ENCODE data around the gene TMEM18.

Gene TMEM18

GRCh38 chr2:631741-632140, 45.5 kb downstream of the TMEM18 start:
- H2AK5ac ChIP-seq (ENCODE audit: low read depth, low read length) = no peak overlapping the region
- H4K8ac ChIP-seq (ENCODE audit: low read depth, low read length) = no peak overlapping the region
- no peak overlapping the region for H2AFZ ChIP-seq (ENCODE audit: low read length)
- no peak overlapping the region for H4K91ac ChIP-seq (ENCODE audit: low read depth, low read length, poor library complexity)
- no peak overlapping the region for H2BK15ac ChIP-seq (ENCODE audit: low read length)
- DNase-seq (ENCODE audit: low spot score) = no peak
- no CpG with 5 or more reads among the region's 1 CpG for whole genome bisulfite sequencing, 2 donors (ENCODE audit: extremely low coverage in 2 of 2, insufficient read length in 2 of 2, insufficient replicate concordance in 1 of 2)
- no peak overlapping the region for H3K4me2 ChIP-seq (ENCODE audit: insufficient read depth, low read length, poor library complexity, severe bottlenecking)
- no peak overlapping the region for H2BK5ac ChIP-seq (ENCODE audit: low read length)
- no peak overlapping the region for H2BK12ac ChIP-seq (ENCODE audit: low read length)
- H3K23ac ChIP-seq (ENCODE audit: low read depth, low read length, poor library complexity) = no peak overlapping the region
- no peaks in the 10 kb centered on the region for H3K27me3 ChIP-seq (ENCODE audit: control insufficient read depth in 3 of 3, insufficient read depth in 3 of 3, low read depth in 1 of 3, low read length in 3 of 3)
- peaks cover 3 to 6% of the 10 kb centered on the region in 2 donors for H3K9me3 ChIP-seq (replicated peaks in 1 of 2; ENCODE audit: control insufficient read depth in 2 of 2, insufficient read depth in 1 of 2, low read depth in 1 of 2, low read length in 2 of 2)
- no peak overlapping the region for H3K14ac ChIP-seq (ENCODE audit: low read length)
- no peak overlapping the region for H3K4ac ChIP-seq (ENCODE audit: low read length)
- H3K18ac ChIP-seq (ENCODE audit: low read length) = no peak overlapping the region
- no peak overlapping the region for H3K4me3 ChIP-seq (ENCODE audit: low read length in 2 of 2)
- no peaks in the 10 kb centered on the region for H3K36me3 ChIP-seq (replicated peaks in 1 of 2; ENCODE audit: control insufficient read depth in 2 of 2, insufficient read depth in 2 of 2, low read length in 2 of 2)
- H3K79me1 ChIP-seq (ENCODE audit: low read depth, low read length) = peaks cover 2% of the 10 kb centered on the region
- H3K9ac ChIP-seq (ENCODE audit: low read depth, low read length, poor library complexity) = no peak overlapping the region
- H3K27ac ChIP-seq (replicated peaks; ENCODE audit: low read length) = no peak overlapping the region
- H2BK120ac ChIP-seq (ENCODE audit: low read depth, low read length) = no peak overlapping the region
- peaks cover 6 to 7% of the 10 kb centered on the region in 2 donors for H3K4me1 ChIP-seq (ENCODE audit: control insufficient read depth in 2 of 2, insufficient read depth in 1 of 2, low read depth in 1 of 2, low read length in 2 of 2)

- H3K9me3 ChIP-seq (replicated peaks in 1 of 2; ENCODE audit: control insufficient read depth in 2 of 2, insufficient read depth in 1 of 2, low read depth in 1 of 2, low read length in 2 of 2) = no peaks in the 10 kb centered on the region
- no peak overlapping the region for H3K18ac ChIP-seq (ENCODE audit: low read length)
- H3K9ac ChIP-seq (ENCODE audit: low read depth, low read length, poor library complexity) = no peak overlapping the region
- H2AFZ ChIP-seq (ENCODE audit: low read length) = no peak overlapping the region
- H4K91ac ChIP-seq (ENCODE audit: low read depth, low read length, poor library complexity) = no peak overlapping the region
- H3K4me2 ChIP-seq (ENCODE audit: insufficient read depth, low read length, poor library complexity, severe bottlenecking) = no peak overlapping the region
- H3K4me3 ChIP-seq (ENCODE audit: low read length in 2 of 2) = no peak overlapping the region
- no peak overlapping the region for H3K27ac ChIP-seq (replicated peaks; ENCODE audit: low read length)
- no peak overlapping the region for H3K23ac ChIP-seq (ENCODE audit: low read depth, low read length, poor library complexity)
- H2BK120ac ChIP-seq (ENCODE audit: low read depth, low read length) = no peak overlapping the region
- H3K79me1 ChIP-seq (ENCODE audit: low read depth, low read length) = no peaks in the 10 kb centered on the region
- DNase-seq (ENCODE audit: low spot score) = no peak
- H4K8ac ChIP-seq (ENCODE audit: low read depth, low read length) = no peak overlapping the region
- no peak overlapping the region for H2BK12ac ChIP-seq (ENCODE audit: low read length)
- H2BK15ac ChIP-seq (ENCODE audit: low read length) = no peak overlapping the region
- WGBS, 2 donors (ENCODE audit: extremely low coverage in 2 of 2, insufficient read length in 2 of 2, insufficient replicate concordance in 1 of 2) = no CpG with 5 or more reads among the region's 1 CpG
- peaks cover 8 to 11% of the 10 kb centered on the region in 2 donors for H3K4me1 ChIP-seq (ENCODE audit: control insufficient read depth in 2 of 2, insufficient read depth in 1 of 2, low read depth in 1 of 2, low read length in 2 of 2)
- no peak overlapping the region for H2BK5ac ChIP-seq (ENCODE audit: low read length)
- H3K4ac ChIP-seq (ENCODE audit: low read length) = no peak overlapping the region
- H2AK5ac ChIP-seq (ENCODE audit: low read depth, low read length) = no peak overlapping the region
- no peaks in the 10 kb centered on the region for H3K36me3 ChIP-seq (replicated peaks in 1 of 2; ENCODE audit: control insufficient read depth in 2 of 2, insufficient read depth in 2 of 2, low read length in 2 of 2)
- no peak overlapping the region for H3K14ac ChIP-seq (ENCODE audit: low read length)
- H3K27me3 ChIP-seq (ENCODE audit: control insufficient read depth in 3 of 3, insufficient read depth in 3 of 3, low read depth in 1 of 3, low read length in 3 of 3) = no peaks in the 10 kb centered on the region
These were observed 46.5 kb downstream of the TMEM18 start for GRCh38 chr2:630451-631320.

- no peaks in the 10 kb centered on the region for H3K9me3 ChIP-seq (replicated peaks in 1 of 2; ENCODE audit: control insufficient read depth in 2 of 2, insufficient read depth in 1 of 2, low read depth in 1 of 2, low read length in 2 of 2)
- 100% methylated on average over 1 of the region's 2 CpGs for WGBS, 2 donors (ENCODE audit: extremely low coverage in 2 of 2, insufficient read length in 2 of 2, insufficient replicate concordance in 1 of 2)
- H3K4me2 ChIP-seq (ENCODE audit: insufficient read depth, low read length, poor library complexity, severe bottlenecking) = no peak overlapping the region
- no peak overlapping the region for H2BK5ac ChIP-seq (ENCODE audit: low read length)
- H3K36me3 ChIP-seq (replicated peaks in 1 of 2; ENCODE audit: control insufficient read depth in 2 of 2, insufficient read depth in 2 of 2, low read length in 2 of 2) = no peaks in the 10 kb centered on the region
- no peak overlapping the region for H2AFZ ChIP-seq (ENCODE audit: low read length)
- no peak overlapping the region for H3K4me3 ChIP-seq (ENCODE audit: low read length in 2 of 2)
- DNase-seq (ENCODE audit: low spot score) = no peak
- no peak overlapping the region for H3K23ac ChIP-seq (ENCODE audit: low read depth, low read length, poor library complexity)
- H3K4me1 ChIP-seq (ENCODE audit: control insufficient read depth in 2 of 2, insufficient read depth in 1 of 2, low read depth in 1 of 2, low read length in 2 of 2) = peaks cover 8 to 15% of the 10 kb centered on the region in 2 donors
- no peak overlapping the region for H3K18ac ChIP-seq (ENCODE audit: low read length)
- no peak overlapping the region for H3K27ac ChIP-seq (replicated peaks; ENCODE audit: low read length)
- H3K14ac ChIP-seq (ENCODE audit: low read length) = no peak overlapping the region
- no peak overlapping the region for H2BK15ac ChIP-seq (ENCODE audit: low read length)
- H3K79me1 ChIP-seq (ENCODE audit: low read depth, low read length) = no peaks in the 10 kb centered on the region
- no peak overlapping the region for H3K4ac ChIP-seq (ENCODE audit: low read length)
- H4K91ac ChIP-seq (ENCODE audit: low read depth, low read length, poor library complexity) = no peak overlapping the region
- no peak overlapping the region for H2BK12ac ChIP-seq (ENCODE audit: low read length)
- no peak overlapping the region for H2BK120ac ChIP-seq (ENCODE audit: low read depth, low read length)
- no peak overlapping the region for H2AK5ac ChIP-seq (ENCODE audit: low read depth, low read length)
- no peaks in the 10 kb centered on the region for H3K27me3 ChIP-seq (ENCODE audit: control insufficient read depth in 3 of 3, insufficient read depth in 3 of 3, low read depth in 1 of 3, low read length in 3 of 3)
- no peak overlapping the region for H3K9ac ChIP-seq (ENCODE audit: low read depth, low read length, poor library complexity)
- no peak overlapping the region for H4K8ac ChIP-seq (ENCODE audit: low read depth, low read length)
These were observed 47.2 kb downstream of the TMEM18 start for GRCh38 chr2:629961-630360.

- no peak overlapping the region for H3K9ac ChIP-seq (ENCODE audit: low read depth, low read length, poor library complexity)
- H3K27ac ChIP-seq (replicated peaks; ENCODE audit: low read length) = no peak overlapping the region
- no peak overlapping the region for H3K23ac ChIP-seq (ENCODE audit: low read depth, low read length, poor library complexity)
- H3K4me1 ChIP-seq (ENCODE audit: control insufficient read depth in 2 of 2, insufficient read depth in 1 of 2, low read depth in 1 of 2, low read length in 2 of 2) = peaks cover 8 to 17% of the 10 kb centered on the region in 2 donors
- H2AFZ ChIP-seq (ENCODE audit: low read length) = peak overlapping the region; percentile 43
- H3K4me2 ChIP-seq (ENCODE audit: insufficient read depth, low read length, poor library complexity, severe bottlenecking) = no peak overlapping the region
- no peak overlapping the region for H2AK5ac ChIP-seq (ENCODE audit: low read depth, low read length)
- H3K9me3 ChIP-seq (replicated peaks in 1 of 2; ENCODE audit: control insufficient read depth in 2 of 2, insufficient read depth in 1 of 2, low read depth in 1 of 2, low read length in 2 of 2) = no peaks in the 10 kb centered on the region
- no peak overlapping the region for H2BK120ac ChIP-seq (ENCODE audit: low read depth, low read length)
- no peak overlapping the region for H4K8ac ChIP-seq (ENCODE audit: low read depth, low read length)
- DNase-seq (ENCODE audit: low spot score) = no peak
- no peak overlapping the region for H4K91ac ChIP-seq (ENCODE audit: low read depth, low read length, poor library complexity)
- no peaks in the 10 kb centered on the region for H3K79me1 ChIP-seq (ENCODE audit: low read depth, low read length)
- no peaks in the 10 kb centered on the region for H3K36me3 ChIP-seq (replicated peaks in 1 of 2; ENCODE audit: control insufficient read depth in 2 of 2, insufficient read depth in 2 of 2, low read length in 2 of 2)
- no peak overlapping the region for H2BK5ac ChIP-seq (ENCODE audit: low read length)
- H3K27me3 ChIP-seq (ENCODE audit: control insufficient read depth in 3 of 3, insufficient read depth in 3 of 3, low read depth in 1 of 3, low read length in 3 of 3) = no peaks in the 10 kb centered on the region
- H3K4me3 ChIP-seq (ENCODE audit: low read length in 2 of 2) = no peak overlapping the region
- H3K18ac ChIP-seq (ENCODE audit: low read length) = peak overlapping the region; percentile 27
- no CpG with 5 or more reads among the region's 17 CpGs for WGBS, 2 donors (ENCODE audit: extremely low coverage in 2 of 2, insufficient read length in 2 of 2, insufficient replicate concordance in 1 of 2)
- no peak overlapping the region for H3K4ac ChIP-seq (ENCODE audit: low read length)
- no peak overlapping the region for H3K14ac ChIP-seq (ENCODE audit: low read length)
- H2BK12ac ChIP-seq (ENCODE audit: low read length) = no peak overlapping the region
- no peak overlapping the region for H2BK15ac ChIP-seq (ENCODE audit: low read length)
These were observed 48.6 kb downstream of the TMEM18 start for GRCh38 chr2:628651-629050.

All from neuronal stem cell (in vitro differentiated cells).